Measurements from ENCODE around the gene MTFR1L. TPM values are rescaled to one million over a fixed set of nuclear protein-coding genes. Genes with fewer than 3 reads are reported as not detected.

The MTFR1L gene
- total and polyA plus RNA-seq, 2 donors (not counting 1 experiment from before 2014, with no cell fraction given), result 38.3 to 56.0 TPM

GRCh38 chr1:25813071-25813733 is 6.6 kb upstream of the MTFR1L start:
- Histone ChIP-seq H3K4me2 (ENCODE audit: extremely low read depth, insufficient read depth, low read length) (no peak overlapping the region), H3K79me2 (ENCODE audit: control insufficient read depth, insufficient read depth, low read length) (no peaks in the 10 kb centered on the region), H3K27ac (ENCODE audit: insufficient read depth, low read length) (no peak overlapping the region), H2AFZ (ENCODE audit: low read length) (no peak overlapping the region), H3K4me3 (replicated peaks in 1 of 4; ENCODE audit: control extremely low read depth in 1 of 4, insufficient read depth in 1 of 4, low read depth in 3 of 4, low read length in 4 of 4) (no peak overlapping the region), H3K36me3 (ENCODE audit: control insufficient read depth, insufficient read depth, low read length) (peaks cover 22% of the 10 kb centered on the region), H3K4me1 (ENCODE audit: control insufficient read depth, extremely low read depth, insufficient read depth, low read length) (no peaks in the 10 kb centered on the region), H3K9me3 (ENCODE audit: control insufficient read depth, insufficient read depth, low read depth, low read length) (no peaks in the 10 kb centered on the region), H3K9ac (ENCODE audit: insufficient read depth, low read length) (no peak overlapping the region), H3K27me3 (ENCODE audit: control insufficient read depth, insufficient read depth, low read length) (no peaks in the 10 kb centered on the region), H4K20me1 (ENCODE audit: control insufficient read depth, extremely low read depth, insufficient read depth, low read length) (no peaks in the 10 kb centered on the region)
- DNase-seq (ENCODE audit: low read depth in 2 of 2), result no peak
- TF ChIP-seq EZH2 (IDR thresholded peaks at IDR 0.05; ENCODE audit: low read length, missing control alignments) (no peak), CTCF (conservative IDR thresholded peaks at IDR 0.05 in 1 of 2, IDR thresholded peaks at IDR 0.05 in 1 of 2; ENCODE audit: low read depth in 1 of 2, low read length in 2 of 2) (no peak)

- no peak for DNase-seq (ENCODE audit: low read depth in 2 of 2)
- TF ChIP-seq EZH2 (IDR thresholded peaks at IDR 0.05; ENCODE audit: low read length, missing control alignments) (no peak), CTCF (conservative IDR thresholded peaks at IDR 0.05 in 1 of 2, IDR thresholded peaks at IDR 0.05 in 1 of 2; ENCODE audit: low read depth in 1 of 2, low read length in 2 of 2) (no peak)
- no peak overlapping the region for H3K27ac ChIP-seq (ENCODE audit: insufficient read depth, low read length)
- no peaks in the 10 kb centered on the region for H4K20me1 ChIP-seq (ENCODE audit: control insufficient read depth, extremely low read depth, insufficient read depth, low read length)
- peaks cover 22% of the 10 kb centered on the region for H3K36me3 ChIP-seq (ENCODE audit: control insufficient read depth, insufficient read depth, low read length)
- H3K9me3 ChIP-seq (ENCODE audit: control insufficient read depth, insufficient read depth, low read depth, low read length), result no peaks in the 10 kb centered on the region
- H3K27me3 ChIP-seq (ENCODE audit: control insufficient read depth, insufficient read depth, low read length), result no peaks in the 10 kb centered on the region
- no peak overlapping the region for H3K4me2 ChIP-seq (ENCODE audit: extremely low read depth, insufficient read depth, low read length)
- no peak overlapping the region for H2AFZ ChIP-seq (ENCODE audit: low read length)
- peaks cover 5% of the 10 kb centered on the region for H3K4me1 ChIP-seq (ENCODE audit: control insufficient read depth, extremely low read depth, insufficient read depth, low read length)
- H3K9ac ChIP-seq (ENCODE audit: insufficient read depth, low read length), result no peak overlapping the region
- no peaks in the 10 kb centered on the region for H3K79me2 ChIP-seq (ENCODE audit: control insufficient read depth, insufficient read depth, low read length)
- no peak overlapping the region for H3K4me3 ChIP-seq (replicated peaks in 1 of 4; ENCODE audit: control extremely low read depth in 1 of 4, insufficient read depth in 1 of 4, low read depth in 3 of 4, low read length in 4 of 4)
These were observed 5.9 kb upstream of the MTFR1L start for GRCh38 chr1:25813734-25814471.

GRCh38 chr1:25814549-25815087 is 5.1 kb upstream of the MTFR1L start:
- no peak overlapping the region for H3K9ac ChIP-seq (ENCODE audit: insufficient read depth, low read length)
- no peaks in the 10 kb centered on the region for H3K9me3 ChIP-seq (ENCODE audit: control insufficient read depth, insufficient read depth, low read depth, low read length)
- no peak for TF ChIP-seq EZH2 (IDR thresholded peaks at IDR 0.05; ENCODE audit: low read length, missing control alignments)
- TF ChIP-seq CTCF (conservative IDR thresholded peaks at IDR 0.05 in 1 of 2, IDR thresholded peaks at IDR 0.05 in 1 of 2; ENCODE audit: low read depth in 1 of 2, low read length in 2 of 2), result no peak
- no peaks in the 10 kb centered on the region for H3K79me2 ChIP-seq (ENCODE audit: control insufficient read depth, insufficient read depth, low read length)
- peaks cover 6% of the 10 kb centered on the region for H3K4me1 ChIP-seq (ENCODE audit: control insufficient read depth, extremely low read depth, insufficient read depth, low read length)
- no peaks in the 10 kb centered on the region for H4K20me1 ChIP-seq (ENCODE audit: control insufficient read depth, extremely low read depth, insufficient read depth, low read length)
- H3K4me2 ChIP-seq (ENCODE audit: extremely low read depth, insufficient read depth, low read length), result no peak overlapping the region
- H3K36me3 ChIP-seq (ENCODE audit: control insufficient read depth, insufficient read depth, low read length), result peaks cover 22% of the 10 kb centered on the region
- DNase-seq (ENCODE audit: low read depth in 2 of 2), result no peak
- H3K4me3 ChIP-seq (replicated peaks in 1 of 4; ENCODE audit: control extremely low read depth in 1 of 4, insufficient read depth in 1 of 4, low read depth in 3 of 4, low read length in 4 of 4), result no peak overlapping the region
- H3K27ac ChIP-seq (ENCODE audit: insufficient read depth, low read length), result no peak overlapping the region
- no peaks in the 10 kb centered on the region for H3K27me3 ChIP-seq (ENCODE audit: control insufficient read depth, insufficient read depth, low read length)
- H2AFZ ChIP-seq (ENCODE audit: low read length), result no peak overlapping the region
